HCT116 (cell line): ENCODE results near the gene RBKS. TPM values are rescaled to one million over a fixed set of nuclear protein-coding genes. Genes with fewer than 3 reads are reported as not detected.
A peak's percentile ranks its signal among the peaks of the same experiment; 100 is the strongest.

Experiments used
- ATAC-seq: fragments of 200-7000 bp; cut with Tn5 transposase; 2 replicates; pipeline ENCODE4 v1.9.1; 2020; ENCODE audit warnings: mild to moderate bottlenecking, moderate library complexity
- BruUV-seq: library from RNA; stranded (reverse); fragments of 400-500 nt; replicated peaks from 2 replicates; lab custom pipeline; 2021; lab: Mats Ljungman, UMichigan
- CTCF ChIA-PET: fragments of 300-600 bp; sonication (Branson Sonifier 250); formaldehyde crosslinking; loops from one replicate; lab custom pipeline; 2021; ENCODE audit warnings: antibody characterized with exemption; lab: Charles Lee
- POLR2A ChIA-PET: fragments of 300-600, 350-600 bp; sonication (Branson Sonifier 250); formaldehyde crosslinking; loops from one replicate; lab custom pipeline; 2021; ENCODE audit warnings: antibody characterized with exemption; lab: Charles Lee
- RAD21 ChIA-PET, 2 experiments: fragments of 300-600 bp; sonication (Branson Sonifier 250); formaldehyde crosslinking; loops; one replicate each; lab custom pipeline; 2023; ENCODE audit warnings: low total read pairs in 2 of 2; ENCODE audit not compliant: uncharacterized antibody in 2 of 2, unreplicated experiment in 2 of 2, low non-redundant PET in 1 of 2; lab: Charles Lee
- DNase-seq: peaks from one replicate; pipeline ENCODE4 v3.0.0-alpha.2; 2010; ENCODE audit warnings: low read depth, low spot score
- H2AFZ ChIP-seq: fragments of 200-600 bp; shearing (Covaris generic), sonication (generic); 2 replicates; pipeline ENCODE4 v1.6.1; 2017; ENCODE audit warnings: low read depth, mixed run types, mixed read lengths, antibody characterized with exemption, low read length; ENCODE audit not compliant: poor library complexity, severe bottlenecking
- H3K27ac ChIP-seq: 2 replicates; pipeline ENCODE4 v1.5.1; 2012; ENCODE audit warnings: low read depth, low read length
- H3K27me3 ChIP-seq: fragments of 200-600 bp; sonication (generic); 2 replicates; pipeline ENCODE4 v1.6.1; 2016; ENCODE audit warnings: mixed run types, low read length, mixed read lengths; ENCODE audit not compliant: insufficient read depth
- H3K36me3 ChIP-seq, 2 experiments: fragments of 200-500 bp in 1 of 2; fragments of 200-600 bp in 1 of 2; sonication (Bioruptor generic) in 1 of 2; sonication (generic) in 1 of 2; 2 replicates each; pipeline versions ENCODE4 v1.5.1 to v1.6.1; 2014 to 2016; ENCODE audit warnings: low read length in 2 of 2, inconsistent platforms in 1 of 2, mixed read lengths in 1 of 2, mixed run types in 1 of 2; ENCODE audit not compliant: insufficient read depth in 2 of 2, control insufficient read depth in 1 of 2
- H3K4me1 ChIP-seq, 2 experiments: fragments of 200-600 bp in 1 of 2; sonication (generic) in 1 of 2; 2 replicates each; pipeline versions ENCODE4 v1.5.1 to v1.6.1; 2012 to 2017; ENCODE audit warnings: low read length in 2 of 2, inconsistent platforms in 1 of 2, mild to moderate bottlenecking in 1 of 2, mixed read lengths in 1 of 2, mixed run types in 1 of 2, moderate library complexity in 1 of 2; ENCODE audit not compliant: insufficient read depth in 2 of 2, control insufficient read depth in 1 of 2
- H3K4me2 ChIP-seq: fragments of 200-600 bp; sonication (generic); 2 replicates; pipeline ENCODE4 v1.6.1; 2017; ENCODE audit warnings: mixed run types, low read length, mixed read lengths
- H3K4me3 ChIP-seq, 2 experiments: fragments of 200-600 bp in 1 of 2; sonication (generic) in 1 of 2; replicated peaks in 1 of 2; 2 replicates each; pipeline ENCODE4 v1.5.1; 2011 to 2016; ENCODE audit warnings: low read length in 2 of 2, control low read depth in 1 of 2, low read depth in 1 of 2, mild to moderate bottlenecking in 1 of 2, mixed read lengths in 1 of 2, mixed run types in 1 of 2
- H3K79me2 ChIP-seq: fragments of 200-600 bp; sonication (generic); 2 replicates; pipeline ENCODE4 v1.6.1; 2017; ENCODE audit warnings: mild to moderate bottlenecking, mixed run types, low read length, moderate library complexity, mixed read lengths; ENCODE audit not compliant: insufficient read depth
- H3K9ac ChIP-seq: fragments of 200-600 bp; sonication (generic); 2 replicates; pipeline ENCODE4 v1.6.1; 2016; ENCODE audit warnings: low read length, mixed read lengths
- H3K9me2 ChIP-seq: fragments of 200-600 bp; sonication (generic), shearing (Covaris generic); 2 replicates; pipeline ENCODE4 v1.6.1; 2017; ENCODE audit warnings: mixed run types, mild to moderate bottlenecking, moderate library complexity; ENCODE audit not compliant: insufficient read depth
- H3K9me3 ChIP-seq, 2 experiments: fragments of 200-500 bp in 1 of 2; fragments of 200-600 bp in 1 of 2; sonication (Bioruptor generic) in 1 of 2; sonication (generic) in 1 of 2; 2 replicates each; pipeline ENCODE4 v1.6.1; 2014 to 2017; ENCODE audit warnings: low read length in 2 of 2, mixed read lengths in 2 of 2, inconsistent platforms in 1 of 2, low read depth in 1 of 2, mild to moderate bottlenecking in 1 of 2, mixed run types in 1 of 2, moderate library complexity in 1 of 2; ENCODE audit not compliant: control insufficient read depth in 1 of 2, insufficient read depth in 1 of 2
- H4K20me1 ChIP-seq: fragments of 200-600 bp; sonication (generic), shearing (Covaris generic); 2 replicates; pipeline ENCODE4 v1.6.1; 2017; ENCODE audit warnings: mixed run types, mild to moderate bottlenecking, moderate library complexity; ENCODE audit not compliant: insufficient read depth
- CBX3 ChIP-seq: IDR thresholded peaks from 2 replicates; pipeline ENCODE4 v1.6.1; 2012; ENCODE audit warnings: low read depth
- CEBPB ChIP-seq: IDR thresholded peaks from 2 replicates; pipeline ENCODE4 v1.6.1; 2012; ENCODE audit warnings: low read depth
- CTCF ChIP-seq, 3 experiments: fragments of 200-600 bp in 1 of 3; sonication (generic) in 1 of 3; IDR thresholded peaks in 2 of 3; conservative IDR thresholded peaks in 1 of 3; 2 replicates each; pipeline ENCODE4 v1.5.1; 2012 to 2017; ENCODE audit warnings: low read depth in 2 of 3, low read length in 2 of 3, antibody characterized with exemption in 1 of 3, borderline replicate concordance in 1 of 3, control low read depth in 1 of 3, mild to moderate bottlenecking in 1 of 3, mixed read lengths in 1 of 3, mixed run types in 1 of 3, moderate library complexity in 1 of 3; ENCODE audit not compliant: insufficient read depth in 1 of 3
- EGR1 ChIP-seq: IDR thresholded peaks from 2 replicates; pipeline ENCODE4 v1.6.1; 2012; ENCODE audit warnings: low read depth
- ELF1 ChIP-seq: IDR thresholded peaks from 2 replicates; pipeline ENCODE4 v1.6.1; 2012; ENCODE audit warnings: low read depth, borderline replicate concordance
- EZH2 ChIP-seq: fragments of 200-600 bp; sonication (generic); IDR thresholded peaks from 2 replicates; pipeline ENCODE4 v1.6.1; 2017; ENCODE audit warnings: antibody characterized with exemption, mixed run types
- EZH2phosphoT487 ChIP-seq: fragments of 200-600 bp; IDR thresholded peaks from 2 replicates; pipeline ENCODE4 v1.6.1; 2018; ENCODE audit warnings: antibody characterized with exemption, borderline replicate concordance
- FOSL1 ChIP-seq: IDR thresholded peaks from 2 replicates; pipeline ENCODE4 v1.6.1; 2012; ENCODE audit warnings: low read depth
- JUND ChIP-seq: IDR thresholded peaks from 2 replicates; pipeline ENCODE4 v1.6.1; 2012
- MAX ChIP-seq: IDR thresholded peaks from 2 replicates; pipeline ENCODE4 v1.6.1; 2012
- POLR2A ChIP-seq: IDR thresholded peaks from 2 replicates; pipeline ENCODE4 v1.7.0; 2011; ENCODE audit warnings: borderline replicate concordance; ENCODE audit not compliant: insufficient read depth, insufficient read length; ENCODE audit errors: extremely low read depth
- POLR2AphosphoS5 ChIP-seq: IDR thresholded peaks from 2 replicates; pipeline ENCODE4 v1.6.1; 2011; ENCODE audit warnings: mild to moderate bottlenecking, low read depth, low read length, moderate library complexity
- RAD21 ChIP-seq: IDR thresholded peaks from 2 replicates; pipeline ENCODE4 v1.6.1; 2012; ENCODE audit warnings: low read depth, mild to moderate bottlenecking
- SP1 ChIP-seq: IDR thresholded peaks from 2 replicates; pipeline ENCODE4 v1.6.1; 2012; ENCODE audit warnings: low read depth
- TCF7L2 ChIP-seq: IDR thresholded peaks from 2 replicates; pipeline ENCODE4 v1.7.0; 2011; ENCODE audit warnings: borderline replicate concordance, inconsistent platforms; ENCODE audit not compliant: insufficient read depth, insufficient read length; ENCODE audit errors: extremely low read depth
- YY1 ChIP-seq: IDR thresholded peaks from 2 replicates; pipeline ENCODE4 v1.6.1; 2011; ENCODE audit warnings: low read length, low read depth, moderate library complexity, mild to moderate bottlenecking; ENCODE audit not compliant: insufficient replicate concordance; ENCODE audit errors: extremely low read depth
- ZBTB33 ChIP-seq: IDR thresholded peaks from 2 replicates; pipeline ENCODE4 v1.6.1; 2011; ENCODE audit warnings: mild to moderate bottlenecking, low read length, moderate library complexity; ENCODE audit not compliant: insufficient replicate concordance; ENCODE audit errors: extremely low read depth
- ZNF274 ChIP-seq: fragments of 200-500 bp; sonication (Bioruptor generic); IDR thresholded peaks from 2 replicates; pipeline ENCODE4 v1.6.1; 2014; ENCODE audit warnings: mild to moderate bottlenecking, low read depth, low read length, inconsistent platforms
- intact Hi-C: fragments of 100-400 bp; cut with micrococcal nuclease; formaldehyde crosslinking; loops from 2 replicates; pipeline ENCODE4 v1.10.0; 2022
- total RNA-seq: library from RNA; stranded (reverse); gene quantifications from one replicate; pipeline ENCODE4 v1.2.1, GENCODE V29; 2021; ENCODE audit not compliant: unreplicated experiment

RBKS gene
- total RNA-seq, 1 experiment from 2014 or later = 2.4 TPM

- Histone ChIP-seq H3K36me3 (no peaks in the 10 kb centered on the region), H3K27ac (no peak overlapping the region), H3K9ac (no peak overlapping the region), H3K4me2 (no peak overlapping the region), H2AFZ (no peak overlapping the region), H3K4me3 (no peak overlapping the region), H3K4me1 (peaks cover 0 to 5% of the 10 kb centered on the region in 2 experiments; a peak in 2 of 4 replicates), H3K79me2 (no peaks in the 10 kb centered on the region), H4K20me1 (no peaks in the 10 kb centered on the region), H3K9me3 (peaks cover 0 to 9% of the 10 kb centered on the region in 2 experiments; a peak in 1 of 4 replicates), H3K9me2 (no peaks in the 10 kb centered on the region), H3K27me3 (no peaks in the 10 kb centered on the region)
- ChIA-PET CTCF (no interaction called here), RAD21 (no interaction called here), POLR2A (no interaction called here)
- intact Hi-C loops = no loop called here
- DNase-seq (no peak), ATAC-seq (no peak)
- no TSS peak for BruUV-seq
- TF ChIP-seq ZNF274 (no peak), POLR2A (no peak), TCF7L2 (no peak), YY1 (no peak), RAD21 (no peak), MAX (no peak)
These were observed 17.1 kb downstream of the RBKS start for GRCh38 chr2:27873091-27873490.

- H3K27ac ChIP-seq = no peak overlapping the region
- H3K4me3 ChIP-seq = no peak overlapping the region
- H3K9ac ChIP-seq = no peak overlapping the region
- no peaks in the 10 kb centered on the region for H3K9me2 ChIP-seq
- DNase-seq (no peak), ATAC-seq (peak; percentile 57)
- CTCF ChIA-PET = no interaction called here
- H3K4me1 ChIP-seq = peaks cover 0 to 5% of the 10 kb centered on the region in 2 experiments; a peak in 2 of 4 replicates
- H3K4me2 ChIP-seq = no peak overlapping the region
- no peak overlapping the region for H2AFZ ChIP-seq
- POLR2A ChIA-PET = no interaction called here
- no peaks in the 10 kb centered on the region for H3K36me3 ChIP-seq
- peaks cover 0 to 9% of the 10 kb centered on the region in 2 experiments; a peak in 1 of 4 replicates for H3K9me3 ChIP-seq
- no peaks in the 10 kb centered on the region for H3K27me3 ChIP-seq
- H4K20me1 ChIP-seq = no peaks in the 10 kb centered on the region
- no TSS peak for BruUV-seq
- RAD21 ChIA-PET = no interaction called here
- intact Hi-C loops = no loop called here
- no peaks in the 10 kb centered on the region for H3K79me2 ChIP-seq
- no peak for TF ChIP-seq JUND
- no peak for TF ChIP-seq FOSL1
- no peak for TF ChIP-seq ZNF274
- TF ChIP-seq ZBTB33 = no peak
- TF ChIP-seq EZH2 = no peak
- no peak for TF ChIP-seq SP1
- TF ChIP-seq CTCF (IDR thresholded peaks at IDR 0.05 in 2 of 3, conservative IDR thresholded peaks at IDR 0.05 in 1 of 3; ENCODE audit: borderline replicate concordance in 1 of 3, insufficient read depth in 1 of 3, low read depth in 2 of 3, low read length in 2 of 3) = no peak
- TF ChIP-seq RAD21 = no peak
- TF ChIP-seq EZH2phosphoT487 = no peak
- no peak for TF ChIP-seq ELF1
- no peak for TF ChIP-seq POLR2A
- no peak for TF ChIP-seq CEBPB
- TF ChIP-seq CBX3 = no peak
- no peak for TF ChIP-seq POLR2AphosphoS5
- no peak for TF ChIP-seq EGR1
These were observed 18.4 kb downstream of the RBKS start for GRCh38 chr2:27871802-27872201.
